GM23248 (cell line): Measurements from ENCODE around the gene MRPL46. TPM values are rescaled to one million over a fixed set of nuclear protein-coding genes. Genes with fewer than 3 reads are reported as not detected.

Experiments used
- DNase-seq: peaks from one replicate; pipeline ENCODE4 v3.0.0-alpha.2; 2015
- H2AFZ ChIP-seq: fragments of 200-600 bp; sonication (generic); 2 replicates; pipeline ENCODE4 v1.6.1; 2016; ENCODE audit warnings: antibody characterized with exemption
- H3F3A ChIP-seq: fragments of 200-600 bp; sonication (generic); 2 replicates; pipeline ENCODE4 v1.6.1; 2016; ENCODE audit warnings: mild to moderate bottlenecking, antibody characterized with exemption, mixed run types; ENCODE audit not compliant: insufficient read depth
- H3K27ac ChIP-seq: fragments of 200-600 bp; sonication (generic); 2 replicates; pipeline ENCODE4 v1.5.1; 2016; ENCODE audit warnings: mild to moderate bottlenecking
- H3K27me3 ChIP-seq: fragments of 200-600 bp; sonication (generic); replicated peaks from 2 replicates; pipeline ENCODE4 v1.6.1; 2016; ENCODE audit warnings: mild to moderate bottlenecking; ENCODE audit not compliant: insufficient read depth
- H3K36me3 ChIP-seq: fragments of 200-600 bp; sonication (generic); 2 replicates; pipeline ENCODE4 v1.6.1; 2016; ENCODE audit warnings: low read depth, mild to moderate bottlenecking
- H3K4me1 ChIP-seq: fragments of 200-600 bp; sonication (generic); 2 replicates; pipeline ENCODE4 v1.6.1; 2016; ENCODE audit warnings: mild to moderate bottlenecking; ENCODE audit not compliant: insufficient read depth
- H3K4me2 ChIP-seq: fragments of 200-600 bp; sonication (generic); one replicate; pipeline ENCODE4 v1.6.1; 2016; ENCODE audit warnings: mild to moderate bottlenecking; ENCODE audit not compliant: unreplicated experiment
- H3K4me3 ChIP-seq: fragments of 200-600 bp; sonication (generic); 2 replicates; pipeline ENCODE4 v1.5.1; 2016; ENCODE audit warnings: mild to moderate bottlenecking
- H3K79me2 ChIP-seq: fragments of 200-600 bp; sonication (generic); 2 replicates; pipeline ENCODE4 v1.6.1; 2016; ENCODE audit warnings: mild to moderate bottlenecking; ENCODE audit not compliant: insufficient read depth
- H3K9ac ChIP-seq: fragments of 200-600 bp; sonication (generic); 2 replicates; pipeline ENCODE4 v1.6.1; 2016; ENCODE audit warnings: mild to moderate bottlenecking
- H3K9me2 ChIP-seq: fragments of 200-600 bp; sonication (generic); 2 replicates; pipeline ENCODE4 v1.6.1; 2016; ENCODE audit warnings: mixed run types, mild to moderate bottlenecking, moderate library complexity; ENCODE audit not compliant: insufficient read depth
- H3K9me3 ChIP-seq: fragments of 200-600 bp; sonication (generic); one replicate; pipeline ENCODE4 v1.6.1; 2017; ENCODE audit warnings: low read depth
- H4K20me1 ChIP-seq: fragments of 200-600 bp; sonication (generic); 2 replicates; pipeline ENCODE4 v1.6.0; 2016; ENCODE audit not compliant: insufficient read depth
- EZH2 ChIP-seq: fragments of 200-600 bp; sonication (generic); IDR thresholded peaks from 2 replicates; pipeline ENCODE4 v1.6.1; 2018; ENCODE audit warnings: antibody characterized with exemption, mild to moderate bottlenecking; ENCODE audit not compliant: insufficient read depth, poor library complexity, severe bottlenecking
- EZH2phosphoT487 ChIP-seq: fragments of 200-600 bp; sonication (generic); IDR thresholded peaks from 2 replicates; pipeline ENCODE4 v1.6.1; 2018; ENCODE audit warnings: antibody characterized with exemption, moderate library complexity, mild to moderate bottlenecking, low read depth; ENCODE audit not compliant: insufficient read depth
- WGBS, 2 experiments: methylation state at CpG; one replicate each; pipeline ENCODE4 v1.1.6; 2015 to 2017; ENCODE audit warnings: low lambda C conversion rate in 2 of 2, low coverage in 1 of 2; ENCODE audit errors: missing lambda C conversion rate in 2 of 2; 5-methylcytosine and 5-hydroxymethylcytosine counted together
- in situ Hi-C: fragments of 300-500 bp; cut with MboI; formaldehyde crosslinking; loops from 2 replicates; pipeline ENCODE4 v1.15.0; 2020
- polyA plus RNA-seq: library from polyadenylated mRNA; unstranded; fragments of >200 nt; fragmentation: Nextera tagmentation; extraction: Ambion mirVana; gene quantifications from 2 replicates; pipeline ENCODE4 v1.2.1, GENCODE V29; 2016
- total RNA-seq: library from RNA; depleted of rRNA; stranded (reverse); fragments of >200 nt; shearing (Covaris generic); gene quantifications from 2 replicates; pipeline ENCODE4 v1.2.3, GENCODE V29; 2014

MRPL46 gene
- total and polyA plus RNA-seq, 2 experiments from 2014 or later: 14.6 to 38.4 TPM

DNA sequence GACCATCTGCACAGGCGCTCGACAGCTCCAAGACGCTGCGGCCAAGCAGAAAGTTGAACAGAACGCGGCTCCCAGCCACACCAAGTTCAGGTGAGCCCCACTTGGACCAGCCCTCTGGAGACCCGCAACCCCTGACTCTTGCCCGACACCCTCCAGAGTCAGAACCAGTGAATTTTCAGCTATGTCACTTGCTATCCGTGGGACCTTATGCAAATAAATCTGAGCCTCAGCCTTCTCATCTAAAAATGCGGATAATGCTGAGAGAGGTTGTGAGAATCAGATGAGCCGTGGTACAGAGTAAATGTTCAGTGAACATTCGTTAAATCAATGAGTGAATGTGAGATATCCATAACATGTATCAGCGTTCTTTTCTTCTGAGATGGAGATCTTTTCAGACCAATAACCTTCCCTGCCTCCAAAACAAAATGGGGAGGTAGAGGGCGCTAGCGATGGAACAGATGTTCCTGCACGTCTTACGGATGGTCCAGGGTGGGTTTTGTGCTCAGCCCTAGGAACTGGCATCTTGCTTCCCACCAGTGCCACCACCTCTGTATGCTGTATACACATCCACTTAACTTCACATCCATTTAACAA lies 844 bp upstream of the MRPL46 start:
- Histone ChIP-seq H3K4me1 (peaks cover 20% of the 10 kb centered on the region), H4K20me1 (no peaks in the 10 kb centered on the region), H3K27ac (peak overlapping the region; percentile 71), H2AFZ (peak overlapping the region; percentile 98), H3K4me3 (peak overlapping the region; percentile 99), H3K27me3 (no peaks in the 10 kb centered on the region), H3K9ac (peak overlapping the region; percentile 90), H3K4me2 (peak overlapping the region; percentile 97), H3K9me3 (no peaks in the 10 kb centered on the region), H3K79me2 (peaks cover 72% of the 10 kb centered on the region), H3F3A (peaks cover 13% of the 10 kb centered on the region), H3K36me3 (peaks cover 8% of the 10 kb centered on the region; the same call in 1 of the 2 replicates), H3K9me2 (no peaks in the 10 kb centered on the region)
- TF ChIP-seq EZH2phosphoT487 (no peak), EZH2 (no peak)
- in situ Hi-C loops: no loop called here
- 8 to 9% methylated on average over 17 of the region's 17 CpGs for WGBS, 2 experiments
- peak; percentile 52 for DNase-seq

- Histone ChIP-seq H3K79me2 (peaks cover 60% of the 10 kb centered on the region), H2AFZ (no peak overlapping the region), H3K36me3 (peaks cover 23% of the 10 kb centered on the region; the same call in 1 of the 2 replicates), H3K4me2 (peak overlapping the region; percentile 97), H3K9me3 (no peaks in the 10 kb centered on the region), H3K27ac (peak overlapping the region; percentile 27), H4K20me1 (no peaks in the 10 kb centered on the region), H3K4me1 (peaks cover 20% of the 10 kb centered on the region), H3K27me3 (no peaks in the 10 kb centered on the region), H3K9ac (0 out of 2 replicates have a peak overlapping the region, but pooled peaks have one; percentile 90), H3F3A (peaks cover 13% of the 10 kb centered on the region), H3K4me3 (peak overlapping the region; percentile 99), H3K9me2 (no peaks in the 10 kb centered on the region)
- DNase-seq: peak; percentile 64
- no peak for TF ChIP-seq EZH2
- in situ Hi-C loops: no loop called here
- 92 to 95% methylated on average over 4 of the region's 4 CpGs for WGBS, 2 experiments
Observed at GRCh38 chr15:88465633-88466224, 1.5 kb downstream of the MRPL46 start.

- Histone ChIP-seq H3K9me3 (no peaks in the 10 kb centered on the region), H3K9ac (no peak overlapping the region), H3K4me2 (no peak overlapping the region), H3K79me2 (peaks cover 42% of the 10 kb centered on the region), H3K4me1 (peaks cover 20% of the 10 kb centered on the region), H2AFZ (no peak overlapping the region), H3K9me2 (no peaks in the 10 kb centered on the region), H3K27me3 (no peaks in the 10 kb centered on the region), H3K27ac (no peak overlapping the region), H3F3A (peaks cover 13% of the 10 kb centered on the region), H3K4me3 (no peak overlapping the region), H3K36me3 (peaks cover 34% of the 10 kb centered on the region), H4K20me1 (no peaks in the 10 kb centered on the region)
- 80 to 92% methylated on average over 2 of the region's 2 CpGs for WGBS, 2 experiments
- no peak for DNase-seq
- in situ Hi-C loops: no loop called here
- TF ChIP-seq EZH2phosphoT487: no peak
- no peak for TF ChIP-seq EZH2
Observed at GRCh38 chr15:88463870-88464532, 3.2 kb downstream of the MRPL46 start.

- Histone ChIP-seq H3K9ac (no peak overlapping the region), H3K79me2 (no peaks in the 10 kb centered on the region), H3K27me3 (no peaks in the 10 kb centered on the region), H3K9me2 (no peaks in the 10 kb centered on the region), H3K4me2 (no peak overlapping the region), H3K4me3 (no peak overlapping the region), H3K27ac (no peak overlapping the region), H4K20me1 (no peaks in the 10 kb centered on the region), H3K36me3 (peaks cover 21% of the 10 kb centered on the region), H3K9me3 (no peaks in the 10 kb centered on the region), H3F3A (peaks cover 10% of the 10 kb centered on the region), H2AFZ (no peak overlapping the region), H3K4me1 (peaks cover 12% of the 10 kb centered on the region)
- no peak for TF ChIP-seq EZH2
- TF ChIP-seq EZH2phosphoT487: no peak
- WGBS, 2 experiments: 97 to 99% methylated on average over 3 of the region's 3 CpGs
- DNase-seq: no peak
- in situ Hi-C loops: no loop called here
Observed at GRCh38 chr15:88456733-88457132, 10.5 kb downstream of the MRPL46 start.
